Right renal cortex interstitium (tissue), 3 donors: ENCODE data around the gene ZMAT3. TPM values are rescaled to one million over a fixed set of nuclear protein-coding genes. Genes with fewer than 3 reads are reported as not detected.
A peak's percentile ranks its signal among the peaks of the same experiment; 100 is the strongest.

Experiments
- DNase-seq, 3 donors: peaks; one replicate each; pipeline ENCODE4 v3.0.0-alpha.2; 2013; ENCODE audit warnings: low read depth in 3 of 3, low spot score in 2 of 3
- polyA plus RNA-seq, 3 donors: library from polyadenylated mRNA; unstranded; fragments of 120-200 nt; gene quantifications; one replicate each; pipeline ENCODE4 v1.2.1, GENCODE V29; 2013; ENCODE audit not compliant: insufficient read length in 3 of 3

Gene ZMAT3
- polyA plus RNA-seq, 3 donors: 9.3 to 10.8 (median 10.1) TPM

DNA sequence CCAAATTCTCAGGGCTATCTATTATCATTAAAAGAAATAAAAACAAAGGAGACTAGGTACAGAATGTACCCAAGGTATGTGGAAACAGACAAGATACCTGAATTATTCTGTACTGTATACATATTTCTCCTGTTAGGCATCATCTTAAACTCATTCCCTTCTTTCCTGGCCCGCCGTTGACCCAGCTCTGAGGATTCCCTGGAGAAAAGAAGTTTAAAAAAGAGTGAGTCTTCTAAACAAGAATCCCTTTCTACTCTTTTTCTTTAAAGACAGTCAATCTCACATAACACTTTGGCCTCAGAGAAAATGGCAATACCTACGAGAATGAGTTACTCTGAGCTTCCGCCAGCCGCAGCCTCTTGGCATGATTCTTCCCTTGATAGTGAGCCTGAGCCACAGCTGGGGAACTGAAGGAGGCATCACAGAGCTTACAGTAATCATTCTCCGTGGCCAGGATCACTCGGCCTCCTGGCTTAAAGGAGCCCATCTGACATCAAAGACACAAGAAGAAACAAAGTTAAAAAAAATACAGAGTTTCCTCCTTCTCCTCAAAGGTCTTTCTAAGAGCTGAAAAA lies 44.2 kb downstream of the ZMAT3 start:
- DNase-seq: no peak

DNA sequence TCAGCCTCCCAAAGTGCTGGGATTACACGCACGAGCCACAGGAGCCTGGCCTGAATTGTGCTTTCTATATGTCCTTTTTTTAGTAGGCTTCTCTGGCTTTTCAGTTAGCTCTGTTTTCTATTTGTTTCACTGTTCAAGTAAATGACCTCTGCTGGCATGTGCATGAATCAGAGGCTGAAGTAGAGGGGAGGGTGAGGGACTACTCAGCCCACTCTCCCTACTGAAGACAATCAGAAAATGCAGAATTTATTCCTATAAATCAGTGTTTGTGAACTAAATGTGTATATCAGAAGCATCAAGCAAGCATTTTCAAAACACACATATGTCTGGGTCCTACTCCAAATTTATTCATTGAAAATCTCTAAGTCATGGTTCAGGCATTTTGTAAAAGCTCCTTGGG lies 45.0 kb downstream of the ZMAT3 start:
- DNase-seq: no peak

DNA sequence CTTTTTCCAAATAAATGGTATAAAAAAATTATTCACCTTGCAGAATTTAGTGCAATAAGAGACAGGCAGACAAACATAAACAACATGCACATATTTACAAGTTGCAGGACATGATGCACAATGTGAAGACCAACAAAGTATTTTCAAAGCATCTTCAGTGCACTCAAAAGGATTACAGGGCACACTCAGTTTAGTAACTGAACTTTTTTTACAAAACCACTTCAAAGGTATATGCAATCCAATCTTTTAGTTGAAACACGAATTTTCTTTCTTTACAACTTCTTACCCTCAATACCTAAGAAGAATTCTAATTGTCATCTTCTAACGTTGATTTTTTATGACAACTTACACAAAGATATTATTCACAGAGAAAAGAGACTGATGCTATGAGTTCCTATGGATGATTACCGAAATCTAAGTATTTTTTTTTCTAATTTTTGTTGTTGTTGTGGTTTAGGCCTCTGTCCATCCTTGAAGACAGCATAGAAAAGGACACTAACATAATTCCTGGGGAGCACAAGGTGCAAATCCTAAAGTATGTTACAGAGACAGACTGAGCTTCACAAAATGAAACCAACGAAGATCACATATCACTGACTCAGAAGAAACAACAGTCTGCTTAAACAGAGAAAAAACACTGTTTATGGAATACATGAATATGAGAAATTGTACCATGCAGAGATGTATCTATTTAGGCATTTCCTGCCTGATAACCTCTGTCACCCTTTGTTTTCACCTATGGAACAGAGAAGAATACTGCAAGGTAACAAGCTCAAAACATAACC lies 50.3 kb downstream of the ZMAT3 start:
- DNase-seq: no peak

DNA sequence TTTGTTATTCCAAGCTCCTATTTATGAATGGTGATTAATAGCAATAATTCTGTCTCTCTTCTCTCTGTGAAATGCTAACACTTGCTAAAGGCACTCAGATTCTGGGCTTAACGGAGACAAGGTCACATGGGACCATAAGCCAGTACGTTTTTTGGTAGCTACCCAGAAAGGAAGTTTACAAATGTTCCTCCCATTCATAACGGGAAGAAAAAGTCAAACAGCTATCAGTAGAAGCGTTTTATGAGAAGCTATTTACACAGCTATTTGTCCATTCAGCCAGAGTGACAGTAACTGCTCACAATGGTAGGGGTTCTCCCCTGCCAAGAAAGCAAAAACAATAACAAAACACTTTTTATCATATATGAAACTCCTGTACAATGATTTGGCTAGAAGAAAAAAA lies 51.5 kb downstream of the ZMAT3 start:
- no peak for DNase-seq

DNA sequence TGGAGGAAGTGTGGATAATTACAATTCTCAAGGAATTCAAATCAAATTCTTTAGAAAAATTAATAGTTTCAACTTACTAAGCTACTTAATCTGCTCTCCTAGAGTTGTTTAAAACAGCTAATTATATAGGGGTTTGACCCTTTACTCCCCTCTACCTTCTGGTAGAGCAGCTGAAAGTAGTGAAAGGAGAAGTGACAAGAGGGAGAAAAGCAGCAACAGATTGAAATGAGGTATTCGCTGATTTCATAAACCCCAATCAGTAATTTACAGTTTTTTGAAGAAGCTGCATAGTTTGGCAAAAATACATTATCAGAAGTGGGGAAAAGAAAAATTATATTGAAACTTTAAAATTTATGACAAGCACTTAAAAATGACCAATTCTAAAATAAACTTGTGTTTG lies 52.8 kb downstream of the ZMAT3 start:
- no peak for DNase-seq

DNA sequence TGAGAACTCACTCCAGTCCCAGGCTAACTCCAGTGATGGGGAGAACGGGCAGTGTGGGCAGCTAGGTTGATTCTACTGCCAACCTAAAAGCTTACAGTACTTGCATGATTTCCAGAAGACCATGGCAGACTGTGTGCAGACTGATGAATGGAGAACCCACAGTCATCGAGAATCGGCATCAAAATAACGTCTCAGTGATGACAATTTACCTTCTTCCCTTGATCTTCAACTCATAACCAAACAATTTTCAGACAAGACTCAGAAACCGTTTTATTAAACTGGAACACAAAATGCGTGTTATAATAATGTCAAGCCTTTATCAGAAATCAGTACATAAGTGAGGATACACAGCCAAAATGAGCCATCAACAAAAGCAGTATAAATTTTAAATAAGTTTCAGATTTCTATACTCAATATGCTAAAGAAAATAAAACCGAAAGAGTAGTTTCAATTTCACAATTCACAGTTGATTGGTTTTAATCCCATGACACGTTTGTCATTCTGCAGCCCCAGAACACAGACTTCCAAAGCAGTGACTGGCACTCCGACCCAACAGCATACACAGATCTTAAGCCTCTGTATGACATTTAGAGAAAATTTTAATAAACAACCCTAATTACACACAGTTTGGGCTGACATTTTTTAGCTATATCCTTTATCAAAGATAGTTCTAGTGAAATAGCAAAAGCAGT lies 54.5 kb downstream of the ZMAT3 start:
- no peak for DNase-seq

DNA sequence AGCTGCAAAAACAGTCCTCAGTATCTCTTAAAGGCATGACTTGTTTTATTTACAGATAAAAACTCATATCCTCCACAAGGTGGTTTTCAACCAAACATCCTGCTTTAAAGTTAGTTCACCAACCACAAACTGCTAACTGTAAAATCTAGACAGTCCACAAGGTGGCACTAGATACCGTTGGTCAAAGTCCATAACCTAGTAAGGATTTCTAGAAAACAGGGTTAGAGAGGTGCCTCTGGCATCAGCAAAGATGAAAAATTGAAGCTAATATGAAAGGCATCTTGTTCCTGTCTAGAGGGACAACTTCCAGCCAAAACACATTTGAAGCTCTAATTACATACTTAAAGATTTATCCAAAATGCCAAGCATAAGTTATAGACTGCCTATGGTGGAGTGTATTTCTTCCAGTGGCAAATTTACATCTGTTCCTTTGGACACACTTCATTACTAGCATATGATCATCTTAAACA lies 56.0 kb downstream of the ZMAT3 start:
- peak; percentile 41 to 74 (median 65) for DNase-seq

DNA sequence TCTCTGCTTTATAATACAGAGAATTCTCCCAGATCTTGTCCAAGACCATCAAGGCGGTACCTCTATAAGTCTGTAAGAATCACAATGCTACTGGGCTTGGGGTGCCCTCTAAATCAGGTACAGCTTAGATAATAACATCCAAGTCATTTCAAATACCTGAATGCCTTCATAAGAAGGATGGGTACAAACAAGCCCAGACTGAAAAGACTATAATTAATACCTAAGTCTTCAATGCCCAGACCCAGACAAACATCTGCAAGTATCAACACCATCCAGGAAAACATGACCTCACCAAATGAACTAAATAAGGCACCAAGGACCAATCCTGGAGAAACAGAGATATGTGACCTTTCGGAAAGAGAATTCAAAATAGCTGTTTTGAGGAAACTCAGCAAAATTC lies 65.9 kb downstream of the ZMAT3 start:
- no peak for DNase-seq

DNA sequence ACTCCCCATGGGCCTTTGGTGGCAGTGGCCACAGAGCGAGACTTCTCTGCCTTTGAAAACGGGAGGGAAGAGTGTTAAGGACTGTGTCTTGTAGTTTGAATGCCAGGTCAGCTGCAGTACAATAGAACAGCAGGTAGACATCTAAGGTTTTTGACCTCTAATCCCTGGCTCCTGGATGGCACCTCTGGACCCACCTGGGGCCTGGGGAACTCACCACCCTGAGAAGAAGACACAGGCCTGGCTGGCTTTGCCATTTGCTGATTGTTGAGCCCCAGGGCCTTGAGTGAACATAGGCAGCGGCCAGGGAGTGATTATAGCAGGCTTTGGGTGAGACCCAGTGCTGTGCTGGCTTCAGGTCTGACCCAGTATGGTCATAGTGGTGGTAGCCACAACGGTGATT lies 66.4 kb downstream of the ZMAT3 start:
- no peak for DNase-seq

DNA sequence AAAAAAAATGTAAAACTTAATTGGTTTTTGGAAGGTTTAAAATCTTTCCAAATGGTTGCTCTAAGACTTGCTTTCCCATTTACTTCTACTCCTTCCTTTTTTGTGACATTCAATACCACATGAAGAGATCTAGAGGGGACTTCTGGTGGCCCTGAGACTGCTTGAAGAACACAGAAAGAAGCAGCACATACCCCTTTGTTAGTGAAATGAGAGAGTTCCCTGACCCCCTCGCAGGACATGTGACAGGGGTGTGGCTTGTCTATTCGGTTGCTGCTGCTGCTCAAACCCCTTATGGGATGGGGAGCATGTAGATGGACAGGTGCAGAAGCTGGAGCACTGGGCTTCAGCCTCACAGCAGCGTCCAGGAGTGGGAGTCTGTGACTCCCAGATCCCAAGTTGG lies 71.0 kb downstream of the ZMAT3 start:
- DNase-seq: no peak

DNA sequence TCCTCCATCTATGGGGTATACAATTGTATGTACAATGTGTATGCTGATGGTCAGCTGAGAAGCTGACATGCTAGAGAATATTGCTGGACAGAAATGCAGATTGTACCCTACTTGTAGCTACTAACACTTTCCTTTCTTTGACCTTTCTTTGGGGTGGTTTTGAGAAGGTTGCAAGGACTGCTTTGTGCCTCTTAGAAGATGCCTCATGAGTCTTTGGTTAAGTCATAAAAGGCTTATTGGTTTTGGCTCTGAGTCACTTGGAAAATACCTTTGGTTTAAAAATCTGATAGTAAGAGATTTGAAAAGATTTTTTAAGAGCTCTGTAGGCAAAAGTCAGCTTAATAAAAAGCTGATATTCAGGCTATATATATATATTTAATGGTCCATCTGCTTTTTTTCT lies 71.5 kb downstream of the ZMAT3 start:
- DNase-seq: no peak

DNA sequence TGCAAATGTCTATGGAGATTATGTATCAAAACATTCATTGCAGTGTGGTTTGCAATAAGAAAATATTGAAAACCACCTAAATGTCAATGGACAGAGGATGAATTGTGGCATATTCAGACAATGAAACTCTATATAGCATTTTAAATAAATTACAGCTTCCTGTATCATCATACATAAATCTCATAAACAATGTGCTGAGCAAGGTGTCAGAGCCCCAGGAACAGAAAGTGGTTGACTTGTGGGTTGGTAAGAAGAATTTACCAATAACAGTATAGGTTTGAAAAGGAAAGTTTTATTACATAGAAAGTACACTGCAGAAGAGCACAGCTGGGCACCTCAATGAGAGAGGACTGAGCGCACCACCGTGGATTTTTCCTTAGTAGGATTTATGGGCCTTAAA lies 75.2 kb downstream of the ZMAT3 start:
- no peak for DNase-seq

DNA sequence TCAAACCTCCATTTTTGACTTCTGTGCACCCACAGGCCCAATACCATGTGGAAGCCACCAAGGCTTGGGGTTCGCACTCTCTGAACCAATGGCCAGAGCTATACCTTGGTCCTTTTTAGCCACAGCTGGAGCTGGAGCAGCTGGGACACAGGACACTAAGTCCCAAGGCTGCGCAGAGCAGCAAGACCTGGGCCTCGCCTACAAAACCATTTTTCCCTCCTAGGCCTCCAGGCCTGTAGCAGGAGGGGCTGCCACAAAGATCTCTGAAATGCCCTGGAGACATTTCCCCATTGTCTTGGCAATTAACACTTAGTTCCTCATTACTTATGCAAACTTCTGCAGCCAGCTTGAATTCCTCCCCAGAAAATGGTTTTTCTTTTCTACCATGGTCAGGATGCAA lies 81.3 kb downstream of the ZMAT3 start:
- DNase-seq: no peak

DNA sequence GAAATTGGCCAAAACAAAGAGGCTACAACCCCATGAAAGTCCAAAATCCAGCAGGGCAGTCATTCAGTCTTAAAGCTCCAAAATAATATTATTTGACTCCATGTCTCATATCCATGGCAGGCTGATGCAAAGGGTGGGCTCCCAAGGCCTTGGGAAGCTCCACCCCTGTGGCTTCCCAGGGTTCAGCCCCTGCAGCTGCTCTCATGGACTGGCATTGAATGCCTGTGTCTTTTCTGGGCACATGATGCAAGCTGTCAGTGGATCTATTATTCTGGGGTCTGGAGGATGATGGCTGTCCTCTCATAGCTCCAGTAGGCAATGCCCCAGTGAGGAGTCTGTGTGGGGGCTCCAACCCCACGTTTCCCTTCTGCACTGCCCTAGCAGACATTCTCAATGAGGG lies 81.8 kb downstream of the ZMAT3 start:
- DNase-seq: no peak

DNA sequence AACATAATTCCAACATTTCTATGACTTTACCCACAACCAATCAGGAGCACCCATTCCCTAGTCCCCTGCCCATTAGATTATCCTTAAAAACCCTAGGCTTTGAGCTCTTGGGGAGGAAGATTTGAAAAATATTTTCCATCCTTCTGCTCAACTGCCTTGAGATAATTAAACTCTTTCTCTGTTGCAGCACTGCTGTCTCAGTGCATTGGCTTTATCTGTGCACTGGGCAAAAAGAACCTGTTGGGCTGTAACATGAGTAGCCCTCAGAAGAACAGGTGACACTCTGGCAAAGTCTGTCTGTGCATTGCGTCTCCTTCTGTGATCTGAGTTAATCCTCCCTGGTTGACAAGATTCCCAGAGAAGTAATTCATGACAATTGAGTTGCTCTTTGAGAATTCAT lies 83.9 kb downstream of the ZMAT3 start:
- DNase-seq: no peak

DNA sequence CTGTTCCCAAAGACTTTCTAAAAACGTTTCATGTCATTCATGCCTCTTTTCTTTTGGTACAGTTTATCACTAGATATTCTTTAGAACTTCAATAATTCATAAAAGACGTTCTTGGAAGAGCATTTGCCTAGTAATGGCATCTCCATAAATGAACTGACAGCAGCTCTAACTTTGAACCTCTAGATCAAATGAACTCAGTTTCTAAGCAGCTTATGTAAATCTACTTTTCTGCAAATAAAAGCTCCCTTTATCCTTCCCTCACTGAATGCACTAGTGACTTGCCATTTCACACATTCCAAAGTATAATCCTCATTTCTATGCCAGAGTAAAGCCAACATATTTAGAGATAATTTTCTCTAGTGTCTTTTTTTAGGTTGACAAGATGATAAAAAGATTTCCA lies 85.2 kb downstream of the ZMAT3 start:
- no peak for DNase-seq

DNA sequence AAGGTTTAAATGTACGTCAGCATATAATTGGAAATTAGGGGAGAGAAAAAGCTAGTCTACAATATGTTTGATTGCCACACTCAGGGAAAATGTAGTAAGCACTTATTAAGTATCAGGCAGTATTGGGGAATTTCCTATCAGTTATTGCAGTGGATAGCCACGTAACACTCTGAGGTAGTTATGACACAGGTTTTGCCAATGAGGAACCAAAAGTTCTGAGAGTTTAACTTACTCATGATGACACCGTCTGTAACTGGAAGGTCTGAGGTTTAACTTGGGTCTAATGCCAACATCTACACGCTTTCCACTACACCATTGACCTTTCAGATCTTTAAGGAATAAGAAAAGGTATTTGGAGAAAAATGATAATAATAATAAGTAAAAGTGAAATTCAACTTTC lies 89.5 kb downstream of the ZMAT3 start:
- no peak for DNase-seq

DNA sequence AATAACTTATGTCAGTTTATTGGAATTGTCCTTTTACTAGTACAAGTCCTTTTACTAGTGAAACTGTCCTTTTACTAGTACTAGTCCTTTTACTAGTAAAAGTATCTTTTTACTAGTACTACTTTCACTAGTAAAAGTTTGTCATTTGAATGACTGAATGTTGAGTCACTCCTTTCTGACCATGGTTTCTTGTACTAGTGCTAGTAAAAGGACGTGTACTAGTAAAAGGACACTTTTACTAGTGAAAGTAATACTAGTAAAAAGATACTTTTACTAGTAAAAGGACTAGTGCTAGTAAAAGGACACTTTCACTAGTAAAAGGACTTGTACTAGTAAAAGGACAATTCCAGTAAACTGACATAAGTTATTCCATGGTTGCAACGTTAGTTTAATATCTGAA lies 96.3 kb downstream of the ZMAT3 start:
- no peak for DNase-seq

DNA sequence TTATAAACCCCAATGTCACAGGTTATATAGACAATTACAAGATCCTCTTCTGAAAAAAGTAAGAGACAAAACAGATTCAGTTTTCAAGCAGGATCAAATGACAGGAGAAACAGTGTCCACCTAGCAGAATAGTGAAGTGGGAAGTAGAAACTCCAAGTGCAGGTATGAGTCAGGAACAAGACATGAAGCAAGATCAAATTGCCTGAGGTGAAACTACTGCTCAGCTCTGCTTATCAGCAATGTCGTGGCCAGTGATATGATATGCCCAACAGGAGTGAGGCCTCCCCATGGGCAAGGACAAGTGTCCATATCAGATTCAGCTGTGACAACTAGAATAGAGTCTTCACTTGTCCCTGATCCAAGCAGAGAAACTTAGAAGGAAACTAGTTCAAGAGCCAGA lies 100.0 kb downstream of the ZMAT3 start:
- no peak for DNase-seq

DNA sequence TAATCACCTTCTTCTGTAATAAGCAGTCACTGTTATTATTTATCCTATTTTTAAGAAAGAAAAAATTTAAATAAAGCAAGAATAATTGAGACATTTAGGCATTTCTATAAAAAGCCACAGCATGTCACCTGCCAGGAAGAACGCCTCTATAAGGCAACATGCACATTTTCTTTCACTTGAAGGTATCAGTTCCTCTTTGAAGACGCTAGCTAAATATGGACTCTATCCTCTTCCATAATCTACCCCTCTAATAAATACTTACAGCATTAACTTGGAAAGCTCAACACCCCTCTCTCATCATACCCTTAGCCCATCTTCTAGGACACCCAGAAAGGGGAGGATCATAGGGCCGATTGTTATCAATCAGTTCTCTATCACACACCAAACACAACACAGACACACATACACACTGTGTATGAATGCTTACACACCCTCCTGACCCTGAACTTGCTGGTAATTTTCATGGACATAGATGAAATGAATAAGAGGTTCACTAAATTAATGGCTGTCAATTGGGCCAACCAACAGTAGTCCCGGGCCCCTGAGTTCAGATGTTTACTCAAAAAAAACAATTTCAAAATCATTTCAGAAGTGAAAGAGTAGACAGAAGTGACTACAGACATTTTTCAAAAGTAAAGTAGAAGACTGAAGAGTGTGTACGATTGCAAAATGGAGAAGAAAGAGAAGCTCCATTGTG lies 102.5 kb downstream of the ZMAT3 start:
- no peak for DNase-seq
